Erythroblast (primary cell): Measurements from ENCODE around the gene CPED1.

Source experiments
- GATA1 ChIP-seq: IDR thresholded peaks from 2 replicates; pipeline ENCODE4 v1.6.1; 2011; ENCODE audit warnings: low read depth, mild to moderate bottlenecking, control low read depth, low read length, moderate library complexity
- POLR2A ChIP-seq: IDR thresholded peaks from 2 replicates; pipeline ENCODE4 v1.6.1; 2011; ENCODE audit warnings: mild to moderate bottlenecking, low read length

GRCh38 chr7:121187676-121188075 lies 199.2 kb downstream of the CPED1 start:
- no peak for TF ChIP-seq POLR2A
- no peak for TF ChIP-seq GATA1
